B cell (primary cell): ENCODE results near the gene IL19. TPM values are rescaled to one million over a fixed set of nuclear protein-coding genes. Genes with fewer than 3 reads are reported as not detected.

Source experiments
- ATAC-seq: fragments of 200-7000 bp; cut with Tn5 transposase; one replicate; pipeline ENCODE4 v1.10.0; 2021; ENCODE audit warnings: low read depth, mild to moderate bottlenecking, moderate number of reproducible peaks, moderate library complexity
- CTCF ChIA-PET: fragments of 350-600 bp; sonication (Branson Sonifier 250); formaldehyde crosslinking; loops from one replicate; lab custom pipeline; 2021; ENCODE audit warnings: antibody characterized with exemption, inconsistent platforms; lab: Charles Lee
- POLR2A ChIA-PET: fragments of 350-600 bp; sonication (Branson Sonifier 250); formaldehyde crosslinking; loops from one replicate; lab custom pipeline; 2021; ENCODE audit warnings: antibody characterized with exemption; lab: Charles Lee
- DNase-seq: peaks from one replicate; pipeline ENCODE4 v3.0.0; 2013
- H2AFZ ChIP-seq: 2 replicates; pipeline ENCODE4 v1.6.1; 2012; ENCODE audit warnings: mild to moderate bottlenecking, low read depth, low read length; ENCODE audit not compliant: insufficient read depth, poor library complexity, severe bottlenecking
- H3K27ac ChIP-seq, 2 donors: 1 replicate in 1 of 2; 2 replicates in 1 of 2; pipeline ENCODE4 v1.5.1; 2012 to 2013; ENCODE audit warnings: low read length in 2 of 2, mild to moderate bottlenecking in 2 of 2, moderate library complexity in 1 of 2
- H3K27me3 ChIP-seq, 4 experiments: fragments of 200-600 bp in 1 of 4; sonication (generic) in 1 of 4; replicated peaks in 1 of 4; 1 replicate in 2 of 4; 2 replicates in 2 of 4; pipeline versions ENCODE4 v1.6.1 to v1.7.0; 2013 to 2016; ENCODE audit warnings: low read length in 3 of 4, mild to moderate bottlenecking in 2 of 4, mixed read lengths in 1 of 4, moderate library complexity in 1 of 4; ENCODE audit not compliant: insufficient read depth in 4 of 4, control insufficient read depth in 3 of 4; ENCODE audit errors: control extremely low read depth in 1 of 4
- H3K36me3 ChIP-seq, 2 experiments: replicated peaks in 1 of 2; 1 replicate in 1 of 2; 2 replicates in 1 of 2; pipeline versions ENCODE4 v1.6.1 to v1.7.1; 2013; ENCODE audit warnings: low read length in 1 of 2; ENCODE audit not compliant: insufficient read depth in 2 of 2, control insufficient read depth in 1 of 2; ENCODE audit errors: control extremely low read depth in 1 of 2, extremely low read depth in 1 of 2
- H3K4me1 ChIP-seq, 2 donors: fragments of 200-600 bp in 1 of 2; sonication (generic) in 1 of 2; 1 replicate in 1 of 2; 2 replicates in 1 of 2; pipeline versions ENCODE4 v1.5.1 to v1.6.1; 2013 to 2017; ENCODE audit warnings: low read length in 2 of 2; ENCODE audit not compliant: control insufficient read depth in 2 of 2, insufficient read depth in 2 of 2
- H3K4me2 ChIP-seq: replicated peaks from 2 replicates; pipeline ENCODE3; 2012; ENCODE audit warnings: mild to moderate bottlenecking, low read depth, low read length; ENCODE audit not compliant: poor library complexity, severe bottlenecking
- H3K4me3 ChIP-seq, 5 experiments: fragments of 200-600 bp in 1 of 5; sonication (generic) in 1 of 5; 1 replicate in 3 of 5; 2 replicates in 2 of 5; pipeline versions ENCODE4 v1.5.1 to v1.7.0; 2011 to 2016; ENCODE audit warnings: low read length in 4 of 5, mild to moderate bottlenecking in 4 of 5, low read depth in 2 of 5, control low read depth in 1 of 5, moderate library complexity in 1 of 5; ENCODE audit not compliant: insufficient read depth in 1 of 5; ENCODE audit errors: control extremely low read depth in 1 of 5, extremely low read depth in 1 of 5
- H3K79me2 ChIP-seq: fragments of 200-600 bp; sonication (generic); one replicate; pipeline ENCODE4 v1.6.0; 2016; ENCODE audit warnings: low read length; ENCODE audit not compliant: control insufficient read depth, insufficient read depth
- H3K9ac ChIP-seq: fragments of 200-600 bp; sonication (generic); 2 replicates; pipeline ENCODE4 v1.6.1; 2017; ENCODE audit warnings: mild to moderate bottlenecking, low read length, moderate library complexity
- H3K9me3 ChIP-seq, 3 donors: one replicate each; pipeline versions ENCODE4 v1.6.1 to v1.7.1; 2013; ENCODE audit warnings: low read length in 2 of 3; ENCODE audit not compliant: control insufficient read depth in 2 of 3, insufficient read depth in 1 of 3; ENCODE audit errors: control extremely low read depth in 1 of 3
- H4K20me1 ChIP-seq: 2 replicates; pipeline ENCODE4 v1.6.0; 2012; ENCODE audit warnings: mild to moderate bottlenecking, low read length; ENCODE audit not compliant: insufficient read depth, control insufficient read depth, poor library complexity, severe bottlenecking
- H3K27ac Mint-ChIP-seq: one replicate; pipeline ENCODE4 v1.8.0; 2021; ENCODE audit warnings: mixed read lengths
- H3K27me3 Mint-ChIP-seq: one replicate; pipeline ENCODE4 v1.8.0; 2021; ENCODE audit warnings: mixed read lengths
- H3K4me1 Mint-ChIP-seq: one replicate; pipeline ENCODE4 v1.8.0; 2021; ENCODE audit warnings: mixed read lengths
- H3K4me3 Mint-ChIP-seq: one replicate; pipeline ENCODE4 v1.8.0; 2021; ENCODE audit warnings: mixed read lengths
- H3K9me3 Mint-ChIP-seq: one replicate; pipeline ENCODE4 v1.8.0; 2022; ENCODE audit warnings: mixed read lengths; ENCODE audit not compliant: insufficient read depth
- CTCF ChIP-seq: fragments of 200-600 bp; IDR thresholded peaks from one replicate; pipeline ENCODE4 v1.8.0; 2022; ENCODE audit warnings: antibody characterized with exemption, mild to moderate bottlenecking
- EZH2 ChIP-seq: IDR thresholded peaks from 2 replicates; pipeline ENCODE4 v1.6.1; 2012; ENCODE audit warnings: borderline replicate concordance, low read depth, mild to moderate bottlenecking, moderate library complexity, low read length; ENCODE audit not compliant: insufficient read depth, poor library complexity, severe bottlenecking
- WGBS: methylation state at CpG from one replicate; pipeline ENCODE4 v1.1.5; 2013; ENCODE audit warnings: missing lambda C conversion rate; ENCODE audit not compliant: insufficient coverage; 5-methylcytosine and 5-hydroxymethylcytosine counted together
- intact Hi-C: fragments of 100-400 bp; cut with micrococcal nuclease; formaldehyde crosslinking; loops from one replicate; pipeline ENCODE4 v1.10.0; 2022
- polyA plus RNA-seq: library from polyadenylated mRNA; depleted of rRNA; stranded (reverse); fragments of >200 nt; gene quantifications from 2 replicates; pipeline ENCODE4 v1.2.3, GENCODE V29; 2012
- total RNA-seq, 2 donors: library from RNA; stranded (reverse); fragments of 120-200 nt in 1 of 2; gene quantifications; 1 replicate in 1 of 2; 2 replicates in 1 of 2; pipeline versions ENCODE4 v1.2.3 to v1.2.4, GENCODE V29; 2013 to 2022

The IL19 gene
- total and polyA plus RNA-seq, 2 donors (not counting 1 experiment from before 2014, with no cell fraction given) = 0.27 TPM; not detected in 1

GRCh38 chr1:206887701-206888100 is 117.1 kb downstream of the IL19 start:
- Histone ChIP-seq H3K27ac (no peak overlapping the region), H4K20me1 (no peaks in the 10 kb centered on the region), H3K4me1 (peaks cover 0 to 9% of the 10 kb centered on the region in 2 donors), H3K4me3 (no peak overlapping the region), H3K4me2 (no peak overlapping the region), H3K36me3 (no peaks in the 10 kb centered on the region), H3K79me2 (no peaks in the 10 kb centered on the region), H3K27me3 (no peaks in the 10 kb centered on the region), H2AFZ (no peak overlapping the region), H3K9ac (no peak overlapping the region), H3K9me3 (no peaks in the 10 kb centered on the region)
- H3K4me1 Mint-ChIP-seq = peaks cover 9% of the 10 kb centered on the region
- H3K4me3 Mint-ChIP-seq = no peak overlapping the region
- TF ChIP-seq EZH2 = no peak
- no peak for TF ChIP-seq CTCF
- CTCF ChIA-PET = interaction anchor here (0.9 to 2.0 kb wide), 3 partner anchors 78 to 224 kb away, joined by 3 to 6 read pairs (median 5); no protein-coding TSS in a partner anchor
- DNase-seq (no peak), ATAC-seq (no peak)
- POLR2A ChIA-PET = no interaction called here
- 100% methylated on average over 2 of the region's 4 CpGs for WGBS
- H3K27ac Mint-ChIP-seq = no peak overlapping the region
- H3K9me3 Mint-ChIP-seq = no peaks in the 10 kb centered on the region
- intact Hi-C loops = no loop called here
- H3K27me3 Mint-ChIP-seq = no peaks in the 10 kb centered on the region

- CTCF ChIA-PET = interaction anchor here (1.1 to 1.5 kb wide), 3 partner anchors 17 to 43 kb away, joined by 3 to 4 read pairs (median 3); no protein-coding TSS in a partner anchor
Measured at GRCh38 chr1:206890125-206891060, 119.8 kb downstream of the IL19 start.

More at GRCh38 chr1:206890125-206891060, 119.8 kb downstream of the IL19 start:
- Histone ChIP-seq H3K27me3 (no peaks in the 10 kb centered on the region), H2AFZ (no peak overlapping the region), H3K4me2 (no peak overlapping the region), H3K9ac (no peak overlapping the region), H3K79me2 (no peaks in the 10 kb centered on the region), H3K4me3 (no peak overlapping the region), H3K9me3 (no peaks in the 10 kb centered on the region), H4K20me1 (no peaks in the 10 kb centered on the region), H3K36me3 (no peaks in the 10 kb centered on the region), H3K4me1 (peaks cover 0 to 9% of the 10 kb centered on the region in 2 donors), H3K27ac (no peak overlapping the region)
- intact Hi-C loops = no loop called here
- no peaks in the 10 kb centered on the region for H3K27me3 Mint-ChIP-seq
- TF ChIP-seq EZH2 = no peak
- TF ChIP-seq CTCF = no peak
- WGBS = 66% methylated on average over 10 of the region's 15 CpGs
- H3K4me1 Mint-ChIP-seq = peaks cover 14% of the 10 kb centered on the region
- DNase-seq (no peak), ATAC-seq (no peak)
- POLR2A ChIA-PET = no interaction called here
- no peaks in the 10 kb centered on the region for H3K9me3 Mint-ChIP-seq
- H3K4me3 Mint-ChIP-seq = no peak overlapping the region
- no peak overlapping the region for H3K27ac Mint-ChIP-seq
